ENCODE results near the gene BSDC1.

The BSDC1 gene

DNA sequence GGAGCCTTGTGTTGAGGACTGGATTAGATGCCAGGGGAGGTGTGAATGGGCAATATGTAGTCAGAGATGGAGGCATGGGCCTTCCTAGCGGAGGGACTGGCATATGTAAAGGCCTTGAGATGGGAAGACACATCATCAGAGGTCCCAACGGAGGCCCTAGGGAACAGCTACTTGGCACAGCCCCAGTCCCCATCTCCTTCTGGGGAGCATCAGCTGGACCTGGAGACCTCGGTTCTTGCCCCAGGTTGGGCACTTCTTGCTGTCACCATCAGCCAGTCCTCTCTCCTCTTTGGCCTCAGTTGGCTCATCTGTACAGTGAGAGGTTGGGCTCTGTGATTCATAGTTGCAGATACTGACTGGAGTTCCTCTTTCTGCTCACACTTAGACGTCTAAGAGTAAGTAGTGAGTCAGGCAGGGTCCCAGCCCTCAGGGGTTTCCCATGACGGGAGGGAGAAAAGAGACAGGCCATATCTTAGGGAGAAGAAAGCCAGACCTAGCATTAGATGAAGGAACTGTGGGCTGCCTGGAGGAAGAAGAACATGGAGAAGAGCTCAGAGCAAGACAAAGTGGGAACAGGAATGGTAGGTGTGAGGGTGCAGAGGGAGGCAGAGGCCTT is 54.8 kb downstream of the BSDC1 start:
- DNase-seq (ENCODE audit: extremely low read depth, insufficient read length) = peak; percentile 50
- peaks cover under 1% of the 10 kb centered on the region for H3K36me3 ChIP-seq (ENCODE audit: control insufficient read depth, insufficient read depth, low read length)
- H3K27me3 ChIP-seq (replicated peaks; ENCODE audit: control insufficient read depth, insufficient read depth, low read length) = no peaks in the 10 kb centered on the region
- no peak overlapping the region; the same call in 1 of the 2 replicates for H3K4me3 ChIP-seq (replicated peaks; ENCODE audit: low read depth, low read length)
- TF ChIP-seq CTCF (IDR thresholded peaks at IDR 0.05; ENCODE audit: insufficient read depth, low read length, poor library complexity, severe bottlenecking) = no peak

DNA sequence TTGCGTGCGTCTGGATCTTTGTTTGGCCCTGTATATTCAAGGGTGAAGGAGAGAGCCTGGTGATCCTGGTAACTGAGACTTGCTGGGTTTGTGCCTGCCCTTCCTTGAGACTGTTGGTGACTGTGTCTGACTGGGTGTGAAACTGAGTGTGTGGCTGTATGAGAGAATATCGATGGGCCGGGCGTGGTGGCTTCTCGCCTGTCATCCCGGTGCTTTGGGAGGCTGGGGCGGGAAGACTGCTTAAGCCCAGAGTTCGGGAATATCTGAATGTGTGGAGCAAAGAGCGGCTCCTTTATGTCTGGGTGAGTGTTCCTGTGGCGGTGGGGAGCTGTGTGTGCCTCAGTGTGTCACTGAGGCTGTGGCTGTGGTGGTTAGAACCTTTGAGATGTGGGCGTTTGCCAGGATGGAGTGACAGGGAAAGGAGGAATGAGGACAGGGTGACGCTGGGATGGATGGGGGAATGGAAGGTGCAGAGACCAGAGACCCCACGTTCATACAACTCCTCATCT is 55.5 kb downstream of the BSDC1 start:
- Histone ChIP-seq H3K27me3 (replicated peaks; ENCODE audit: control insufficient read depth, insufficient read depth, low read length) (no peaks in the 10 kb centered on the region), H3K4me3 (replicated peaks; ENCODE audit: low read depth, low read length) (no peak overlapping the region), H3K36me3 (ENCODE audit: control insufficient read depth, insufficient read depth, low read length) (peaks cover 4% of the 10 kb centered on the region)
- no peak for TF ChIP-seq CTCF (IDR thresholded peaks at IDR 0.05; ENCODE audit: insufficient read depth, low read length, poor library complexity, severe bottlenecking)
- no peak for DNase-seq (ENCODE audit: extremely low read depth, insufficient read length)

DNA sequence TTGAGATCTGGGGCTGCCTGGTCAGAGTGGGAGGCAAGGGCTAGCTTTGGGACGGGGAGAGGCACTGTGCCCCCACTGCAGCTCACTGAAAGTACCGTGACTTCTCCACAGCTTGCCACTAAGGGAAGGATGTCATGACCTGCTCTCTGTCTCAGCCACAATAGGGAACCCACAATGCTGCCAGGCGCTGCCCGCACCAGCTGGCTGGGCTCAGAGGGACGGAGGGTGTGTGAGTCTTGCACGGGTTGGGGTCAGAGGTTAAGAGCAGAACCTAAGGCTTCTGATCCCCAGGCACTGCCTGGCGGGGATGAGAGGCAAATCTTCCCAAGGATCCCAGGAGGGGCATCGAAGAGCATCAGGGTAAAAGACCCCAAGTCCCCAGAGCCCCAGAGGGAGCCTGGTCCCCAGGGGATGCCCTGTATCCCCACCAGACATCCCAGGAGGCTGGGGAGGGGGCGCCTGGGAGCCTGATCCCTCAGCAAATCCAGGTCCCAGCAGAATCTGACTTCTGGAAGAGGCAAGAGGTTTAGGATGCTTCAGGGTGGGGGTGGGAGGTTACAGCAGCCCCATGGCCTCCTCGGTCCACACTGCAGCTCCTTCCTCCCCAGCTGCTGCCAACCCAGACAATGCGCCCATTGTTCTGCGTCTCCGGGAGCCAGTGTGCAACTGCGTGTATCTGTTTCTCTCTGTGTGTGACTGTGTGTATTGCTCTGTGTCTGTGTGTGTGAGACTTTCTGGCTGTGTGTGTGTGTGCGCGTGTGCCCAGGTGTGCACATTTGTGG is 56.2 kb downstream of the BSDC1 start:
- H3K27me3 ChIP-seq (replicated peaks; ENCODE audit: control insufficient read depth, insufficient read depth, low read length) = no peaks in the 10 kb centered on the region
- TF ChIP-seq CTCF (IDR thresholded peaks at IDR 0.05; ENCODE audit: insufficient read depth, low read length, poor library complexity, severe bottlenecking) = no peak
- H3K36me3 ChIP-seq (ENCODE audit: control insufficient read depth, insufficient read depth, low read length) = peaks cover 4% of the 10 kb centered on the region
- peak; percentile 74 for DNase-seq (ENCODE audit: extremely low read depth, insufficient read length)
- H3K4me3 ChIP-seq (replicated peaks; ENCODE audit: low read depth, low read length) = no peak overlapping the region

DNA sequence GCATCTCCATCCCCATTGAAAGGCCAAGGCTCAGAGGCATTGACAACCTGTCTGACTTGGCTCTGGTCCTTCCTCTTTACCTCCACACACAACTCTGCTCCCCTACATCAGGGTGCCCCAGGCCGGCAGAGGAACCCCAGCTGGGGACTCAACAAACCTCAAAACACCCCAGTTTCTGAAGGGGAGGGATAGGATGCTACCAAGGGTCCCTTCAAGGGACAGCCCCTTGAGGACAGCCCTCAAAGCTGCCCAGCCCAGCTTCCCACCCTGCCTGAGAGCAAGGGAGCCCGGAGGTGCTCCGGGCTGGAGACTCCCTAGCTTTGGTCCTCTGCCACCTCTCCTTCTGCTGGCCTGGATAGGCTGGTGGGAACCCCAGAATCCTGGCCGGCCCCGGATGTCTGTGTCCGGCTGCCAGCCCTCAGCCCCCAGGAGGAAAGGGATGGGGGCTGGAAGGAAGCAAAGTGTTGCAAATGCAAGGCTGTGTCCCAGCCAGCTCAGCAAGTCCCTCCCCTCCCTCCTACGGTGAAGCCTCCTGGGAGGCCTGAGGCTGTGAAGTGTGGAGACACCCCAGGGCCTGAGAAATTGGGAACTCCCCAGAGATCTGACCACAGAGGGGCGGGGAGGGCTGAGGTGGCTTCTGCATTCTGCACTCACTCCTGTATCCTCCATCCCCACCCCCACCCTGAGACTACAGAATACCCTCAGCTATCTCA is 57.1 kb downstream of the BSDC1 start:
- peak overlapping the region; percentile 43; the same call in 1 of the 2 replicates for H3K4me3 ChIP-seq (replicated peaks; ENCODE audit: low read depth, low read length)
- peak; percentile 68 for DNase-seq (ENCODE audit: extremely low read depth, insufficient read length)

DNA sequence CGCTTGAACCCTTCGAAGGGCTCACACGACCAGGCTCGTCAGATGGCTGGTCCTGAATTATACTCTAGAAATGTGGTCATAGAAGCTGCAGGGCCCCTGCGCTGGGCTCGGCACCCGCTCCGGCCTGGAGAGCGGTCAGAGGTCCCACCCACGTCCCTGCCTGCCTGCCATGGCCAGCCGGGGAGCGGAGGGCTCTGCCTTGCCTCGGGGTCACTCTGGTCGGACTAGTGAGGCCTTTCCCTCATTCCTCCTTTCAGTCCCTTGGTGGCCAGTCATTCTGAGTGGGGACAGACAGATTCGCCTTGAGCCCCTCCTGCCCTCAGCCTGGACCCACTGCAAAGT is 57.7 kb downstream of the BSDC1 start:
- H3K27me3 ChIP-seq (replicated peaks; ENCODE audit: control insufficient read depth, insufficient read depth, low read length) = no peaks in the 10 kb centered on the region
- TF ChIP-seq CTCF (IDR thresholded peaks at IDR 0.05; ENCODE audit: insufficient read depth, low read length, poor library complexity, severe bottlenecking) = no peak
- peak overlapping the region; percentile 43 for H3K4me3 ChIP-seq (replicated peaks; ENCODE audit: low read depth, low read length)
- DNase-seq (ENCODE audit: extremely low read depth, insufficient read length) = no peak
- H3K36me3 ChIP-seq (ENCODE audit: control insufficient read depth, insufficient read depth, low read length) = peaks cover 13% of the 10 kb centered on the region

More for the DNA sequence above, 57.1 kb downstream of the BSDC1 start:
- H3K36me3 ChIP-seq (ENCODE audit: control insufficient read depth, insufficient read depth, low read length) = peaks cover 11% of the 10 kb centered on the region
- no peaks in the 10 kb centered on the region for H3K27me3 ChIP-seq (replicated peaks; ENCODE audit: control insufficient read depth, insufficient read depth, low read length)
- no peak for TF ChIP-seq CTCF (IDR thresholded peaks at IDR 0.05; ENCODE audit: insufficient read depth, low read length, poor library complexity, severe bottlenecking)

Data from GM06990 (cell line).